ENCODE measurements around the gene THSD4. TPM values are rescaled to one million over a fixed set of nuclear protein-coding genes. Genes with fewer than 3 reads are reported as not detected.

Gene THSD4
- total RNA-seq, 1 donor = 50.9 TPM

DNA sequence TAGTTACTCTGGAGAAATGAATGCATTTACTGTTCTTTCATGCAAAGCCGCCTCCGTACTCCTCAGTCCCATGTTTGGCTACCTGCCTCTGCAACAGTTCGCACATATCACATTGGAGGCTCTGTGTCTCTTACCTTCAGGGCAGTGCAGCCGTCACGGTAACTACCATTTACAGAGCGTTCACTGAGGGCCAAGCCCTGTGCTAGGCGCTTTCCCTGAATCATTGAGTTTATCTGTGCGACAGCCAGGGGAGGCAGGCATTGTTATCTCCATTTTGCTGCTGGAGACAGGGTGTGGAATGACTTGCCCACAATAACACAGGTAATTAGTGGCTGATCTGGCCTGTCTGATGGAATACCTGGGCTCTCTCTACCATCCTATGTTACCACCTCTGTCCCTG is 115.0 kb downstream of the THSD4 start:
- no peak for TF ChIP-seq CTCF (IDR thresholded peaks at IDR 0.05; ENCODE audit: insufficient read depth, low read length)
- DNase-seq (ENCODE audit: low read depth) = no peak
- no peak overlapping the region for H3K4me3 ChIP-seq (ENCODE audit: low read depth, low read length)

- H3K4me3 ChIP-seq (ENCODE audit: low read depth, low read length) = no peak overlapping the region
- DNase-seq (ENCODE audit: low read depth) = peak; percentile 65
- TF ChIP-seq CTCF (IDR thresholded peaks at IDR 0.05; ENCODE audit: insufficient read depth, low read length) = no peak
Measured at GRCh38 chr15:71231758-71232157, 116.5 kb downstream of the THSD4 start.

DNA sequence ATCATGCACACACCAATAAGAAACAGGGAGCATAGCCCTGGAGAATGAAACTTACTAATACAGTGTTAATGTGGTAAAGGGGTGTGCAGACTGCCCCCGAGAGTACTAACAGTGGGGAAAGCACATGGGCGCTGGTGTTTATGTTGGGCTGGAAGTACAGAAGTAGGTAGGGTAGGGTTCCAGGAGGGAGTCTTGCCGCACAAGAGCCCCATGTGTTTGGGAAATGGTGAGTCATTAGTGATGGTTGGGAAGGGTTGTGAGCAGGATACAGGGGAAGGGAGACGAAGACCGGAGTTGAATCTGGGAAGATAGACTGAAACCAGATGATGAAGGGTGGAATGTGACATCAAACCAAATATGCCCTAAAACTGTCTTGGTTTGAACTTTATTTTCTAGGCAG is 117.1 kb downstream of the THSD4 start:
- no peak overlapping the region for H3K4me3 ChIP-seq (ENCODE audit: low read depth, low read length)
- DNase-seq (ENCODE audit: low read depth) = no peak
- TF ChIP-seq CTCF (IDR thresholded peaks at IDR 0.05; ENCODE audit: insufficient read depth, low read length) = no peak

DNA sequence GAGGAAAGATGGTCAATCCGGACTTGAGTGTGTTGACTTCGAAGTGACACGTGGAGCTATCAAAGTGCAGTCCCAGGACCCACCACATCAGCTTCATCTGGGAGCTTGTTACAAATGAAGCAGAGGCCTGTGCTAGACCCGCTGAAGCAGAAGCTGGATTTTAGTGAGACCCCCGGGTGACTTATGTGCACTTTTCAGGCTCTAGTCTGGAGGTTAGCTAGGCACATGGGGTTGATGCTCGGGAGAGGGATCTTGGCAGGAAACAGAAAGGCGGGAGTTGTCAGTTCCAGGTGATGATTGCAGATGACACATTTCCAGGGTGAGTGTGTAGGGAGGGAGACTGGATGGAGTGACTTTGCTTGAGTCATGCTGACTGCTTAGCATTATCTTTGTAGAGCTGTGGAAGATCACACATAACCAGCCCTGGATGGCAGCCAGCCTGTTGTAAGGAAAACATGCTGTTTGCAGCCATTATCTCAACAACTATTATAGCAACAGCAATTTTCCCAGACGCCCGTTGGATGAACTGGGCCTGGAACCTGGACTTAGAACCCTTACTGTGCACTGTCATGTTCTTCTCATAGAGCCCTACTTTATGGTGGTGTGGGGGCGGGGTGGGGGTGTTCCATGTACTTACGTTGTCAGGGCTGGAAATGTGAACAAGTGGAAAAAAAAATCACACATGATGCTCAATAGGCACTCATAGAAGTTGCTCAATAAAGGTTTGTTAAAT is 122.4 kb downstream of the THSD4 start:
- H3K4me3 ChIP-seq (ENCODE audit: low read depth, low read length) = no peak overlapping the region
- peak; percentile 98 for DNase-seq (ENCODE audit: low read depth)
- peak; percentile 12 for TF ChIP-seq CTCF (IDR thresholded peaks at IDR 0.05; ENCODE audit: insufficient read depth, low read length)

GRCh38 chr15:71238926-71239325 is 123.7 kb downstream of the THSD4 start:
- TF ChIP-seq CTCF (IDR thresholded peaks at IDR 0.05; ENCODE audit: insufficient read depth, low read length) = no peak
- DNase-seq (ENCODE audit: low read depth) = no peak
- no peak overlapping the region for H3K4me3 ChIP-seq (ENCODE audit: low read depth, low read length)

GRCh38 chr15:71239592-71240364 is 124.5 kb downstream of the THSD4 start:
- no peak for TF ChIP-seq CTCF (IDR thresholded peaks at IDR 0.05; ENCODE audit: insufficient read depth, low read length)
- DNase-seq (ENCODE audit: low read depth) = no peak

More at GRCh38 chr15:71239592-71240364, 124.5 kb downstream of the THSD4 start:
- no peak overlapping the region for H3K4me3 ChIP-seq (ENCODE audit: low read depth, low read length)

Measured in fibroblast of the aortic adventitia (primary cell).